T follicular helper cell (primary cell): ENCODE data around the gene CCL25.
"Not testable (repeated sequence)": the region's sequence is repeated elsewhere in the genome, so short reads cannot be mapped to it uniquely, and the experiment has no call there.

ENCODE experiments used
- DNase-seq: peaks from one replicate; pipeline ENCODE4 v3.0.0-alpha.2; 2020; ENCODE audit warnings: low read depth

Gene CCL25

DNA sequence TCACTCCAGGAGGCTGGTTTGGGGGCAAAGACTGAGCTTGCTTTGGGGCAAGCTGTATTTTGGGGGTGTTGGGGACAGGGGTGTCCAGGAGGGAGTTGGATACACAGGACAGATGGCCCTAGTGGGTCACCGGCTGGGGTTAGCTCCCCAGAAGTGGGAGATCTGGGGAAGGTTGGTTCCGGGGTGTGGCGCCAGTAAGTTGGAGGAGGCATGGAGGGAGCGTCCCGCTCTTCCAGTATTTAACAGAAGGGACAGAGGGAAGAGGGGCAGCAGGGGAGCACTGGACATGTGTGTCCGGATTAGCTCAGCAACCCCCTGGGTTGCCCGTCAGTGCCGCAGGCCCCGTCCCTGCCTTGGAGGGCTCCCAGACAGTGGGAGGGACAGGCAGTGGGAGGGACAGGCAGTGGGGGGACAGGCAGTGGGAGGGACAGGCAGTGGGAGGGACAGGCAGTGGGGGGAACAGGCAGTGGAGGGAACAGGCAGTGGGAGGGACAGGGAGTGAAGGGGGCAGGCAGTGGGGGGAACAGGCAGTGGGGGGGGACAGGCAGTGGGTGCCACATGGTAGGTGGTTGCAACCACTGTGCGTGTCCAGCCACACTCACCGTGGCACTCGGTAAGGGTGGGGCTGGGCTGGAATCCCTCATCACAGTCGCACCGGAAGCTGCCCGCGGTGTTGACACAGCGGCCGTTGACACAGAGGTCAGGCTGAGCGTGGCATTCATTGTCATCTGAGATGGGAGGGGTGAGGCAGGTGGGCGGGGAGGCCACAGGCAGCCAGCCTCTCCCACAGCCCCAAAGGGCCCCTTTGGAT, 33.2 kb downstream of the CCL25 start:
- DNase-seq = no peak

DNA sequence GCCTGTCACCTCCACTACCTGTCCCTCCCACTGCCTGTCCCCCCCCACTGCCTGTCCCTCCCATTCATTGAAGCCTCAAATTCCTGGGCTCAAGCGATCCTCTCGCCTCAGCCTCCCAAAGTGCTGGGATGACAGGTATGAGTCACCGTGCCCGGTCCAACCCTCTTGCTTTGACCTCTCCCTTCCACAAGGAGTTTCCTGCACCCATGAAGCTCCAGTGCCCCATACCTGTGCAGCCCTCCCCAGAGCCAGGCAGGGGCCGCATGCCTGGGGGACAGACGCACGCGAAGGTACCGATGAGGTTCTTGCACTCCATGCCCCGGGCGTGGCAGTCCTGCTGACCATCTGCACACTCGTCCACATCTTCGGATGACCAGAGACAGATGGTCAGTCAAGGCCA, 34.3 kb downstream of the CCL25 start:
- DNase-seq = no peak

DNA sequence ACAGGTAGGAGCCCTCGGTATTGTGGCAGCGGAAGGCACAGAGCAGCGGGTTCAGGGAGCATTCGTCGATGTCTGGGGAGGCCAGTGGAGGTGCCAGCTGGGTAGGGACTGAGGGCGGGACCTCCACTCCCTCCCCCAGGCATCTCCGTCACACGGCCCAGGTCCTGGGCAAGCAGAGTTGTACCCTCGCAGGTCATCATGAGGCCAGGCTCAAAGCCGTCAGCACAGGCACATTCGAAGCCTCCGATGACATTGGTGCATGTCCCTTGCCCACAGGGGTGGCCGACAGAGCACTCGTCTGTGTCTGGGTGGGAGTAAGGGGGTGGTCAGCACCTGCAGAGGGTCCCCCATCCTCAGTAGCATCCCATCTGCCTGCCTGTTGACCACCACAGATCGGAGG, 35.3 kb downstream of the CCL25 start:
- no peak for DNase-seq

DNA sequence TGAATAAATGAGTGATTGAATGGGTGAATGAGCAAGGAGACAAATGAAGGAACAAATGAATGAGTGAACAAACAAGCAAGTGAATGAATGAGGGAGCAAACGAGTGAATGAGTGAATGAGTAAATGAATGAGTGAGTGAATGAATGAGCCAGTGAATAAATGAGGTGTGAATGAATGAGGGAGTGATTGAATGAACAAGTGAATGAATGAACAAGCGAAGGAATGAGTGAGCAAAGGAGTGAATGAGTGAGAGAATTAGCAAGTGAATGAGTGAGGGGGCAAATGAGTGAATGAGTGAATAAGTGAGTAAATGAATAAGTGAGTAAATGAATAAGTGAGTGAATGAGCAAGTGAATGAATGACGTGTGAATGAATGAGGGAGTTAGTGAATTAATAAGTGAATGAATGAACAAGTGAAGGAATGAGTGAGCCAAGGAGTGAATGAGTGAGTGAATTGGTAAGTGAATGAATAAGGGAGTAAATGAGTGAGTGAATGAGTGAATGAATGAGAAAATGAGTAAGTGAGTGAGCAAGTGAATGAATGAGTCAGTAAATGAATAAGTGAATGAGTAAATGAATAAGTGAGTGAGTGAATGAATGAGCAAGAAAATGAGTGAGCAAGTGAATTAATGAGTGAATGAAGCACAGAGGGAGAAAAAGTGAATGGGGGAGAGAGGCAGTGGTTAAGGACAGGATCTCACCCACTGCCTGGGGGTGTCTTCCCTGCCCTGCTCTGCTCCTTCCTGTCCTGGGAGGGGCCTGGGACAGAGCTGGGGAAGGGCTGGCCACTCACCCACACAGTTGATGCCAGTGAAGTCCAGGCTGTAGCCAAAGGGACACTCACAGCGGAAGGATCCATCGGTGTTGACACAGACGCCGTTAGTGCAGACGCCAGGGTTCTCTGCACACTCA, 36.4 kb downstream of the CCL25 start:
- no peak for DNase-seq

DNA sequence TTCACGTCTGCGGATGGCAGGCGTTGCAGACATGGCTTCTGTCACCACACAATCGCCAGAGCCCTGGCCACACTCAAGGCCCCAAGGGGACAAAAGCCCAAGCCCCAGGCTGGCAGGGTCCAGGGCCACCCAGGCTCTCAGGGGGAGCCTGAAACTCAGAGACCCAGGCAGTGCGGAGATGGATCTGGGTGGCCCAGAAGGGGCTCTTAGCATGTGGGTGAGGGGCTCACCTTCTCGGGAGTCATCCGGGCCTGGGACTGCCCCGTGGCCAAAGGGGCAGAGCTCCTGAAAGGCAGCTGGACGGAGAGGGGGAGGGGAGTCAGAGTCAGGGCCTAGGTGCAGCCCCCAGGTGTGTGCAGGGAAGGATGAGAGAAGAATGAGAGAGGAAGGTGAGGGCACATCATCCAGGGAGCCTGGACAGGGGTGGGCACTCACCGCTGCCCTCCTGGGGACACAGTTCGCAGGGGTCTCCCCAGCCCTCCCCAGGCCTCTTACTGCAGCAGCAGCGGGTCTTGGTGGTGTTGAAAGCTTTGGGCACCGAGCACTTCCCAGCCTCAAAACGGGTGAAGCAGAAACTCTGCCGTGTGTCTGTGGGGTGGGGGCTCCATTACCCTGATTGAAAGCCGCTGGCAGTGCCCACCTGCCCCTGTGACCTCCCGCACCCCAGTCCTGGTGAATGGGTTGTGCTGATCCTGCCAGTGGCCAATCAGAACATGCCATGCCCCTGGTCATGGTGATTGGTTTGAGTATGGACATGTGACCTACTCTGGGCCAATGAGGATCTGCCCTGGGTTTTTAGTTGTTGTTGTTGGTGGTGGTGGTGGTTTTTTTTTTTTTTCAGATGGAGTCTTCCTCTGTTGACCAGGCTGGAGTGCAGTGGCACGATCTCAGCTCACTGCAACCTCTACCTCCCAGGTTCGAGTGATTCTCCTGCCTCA, 37.4 kb downstream of the CCL25 start:
- DNase-seq = no peak

DNA sequence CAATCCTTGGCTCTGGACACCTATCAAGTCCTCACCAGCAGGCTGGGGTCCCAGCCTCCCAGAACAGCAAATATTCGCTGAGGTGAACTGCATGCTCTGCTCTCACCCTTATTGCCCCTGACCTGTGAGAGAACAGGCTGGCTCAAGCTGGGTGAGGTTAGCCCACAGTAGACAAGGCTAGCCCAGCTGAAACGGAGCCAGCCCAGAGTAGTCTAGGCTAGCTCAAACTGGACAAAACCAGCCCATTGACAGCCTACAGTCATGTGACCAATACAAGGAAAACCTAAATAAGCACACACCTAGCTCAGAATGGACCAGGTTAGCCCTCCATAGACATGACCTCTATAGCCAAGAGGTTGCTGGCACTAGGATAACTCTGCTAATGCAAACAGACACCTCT, 38.4 kb downstream of the CCL25 start:
- DNase-seq = no peak

DNA sequence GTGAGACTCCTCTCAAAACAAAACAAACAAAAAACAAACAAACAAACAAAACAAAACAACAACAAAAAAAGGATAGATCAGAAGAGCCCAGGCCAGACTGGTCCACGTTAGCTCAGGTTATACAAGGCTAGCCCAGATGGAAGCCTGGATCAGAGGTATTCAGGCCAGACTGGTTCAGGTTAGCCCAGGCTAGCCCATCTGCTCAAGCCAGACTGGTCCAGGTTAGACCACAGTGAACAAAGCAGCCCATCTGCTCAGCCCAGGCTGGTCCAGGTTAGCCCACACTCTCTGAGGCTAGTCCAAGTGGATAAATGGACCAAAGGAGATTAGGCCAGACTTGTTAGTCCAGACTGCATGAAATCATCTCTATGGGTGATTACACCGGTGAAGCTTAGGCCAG, 41.2 kb downstream of the CCL25 start:
- no peak for DNase-seq

DNA sequence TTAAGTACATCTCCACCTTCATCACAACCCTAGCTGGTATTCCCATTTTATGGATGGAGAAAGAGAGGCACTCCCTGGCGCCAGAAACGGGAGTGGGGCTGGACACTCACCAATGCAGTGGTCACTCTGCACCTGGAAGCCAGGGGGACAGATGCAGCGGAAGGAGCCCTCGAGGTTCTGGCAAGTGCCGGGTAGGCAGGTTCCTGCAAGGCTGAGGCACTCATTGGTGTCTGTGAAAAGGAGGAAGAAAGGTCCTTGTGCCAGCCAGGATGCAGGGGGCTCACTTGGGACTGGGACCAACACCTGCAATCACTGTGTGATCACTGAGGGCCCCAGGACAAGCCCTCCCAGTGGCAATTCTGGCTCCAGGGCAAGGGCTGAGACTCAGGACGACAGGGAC, 41.8 kb downstream of the CCL25 start:
- DNase-seq = no peak

DNA sequence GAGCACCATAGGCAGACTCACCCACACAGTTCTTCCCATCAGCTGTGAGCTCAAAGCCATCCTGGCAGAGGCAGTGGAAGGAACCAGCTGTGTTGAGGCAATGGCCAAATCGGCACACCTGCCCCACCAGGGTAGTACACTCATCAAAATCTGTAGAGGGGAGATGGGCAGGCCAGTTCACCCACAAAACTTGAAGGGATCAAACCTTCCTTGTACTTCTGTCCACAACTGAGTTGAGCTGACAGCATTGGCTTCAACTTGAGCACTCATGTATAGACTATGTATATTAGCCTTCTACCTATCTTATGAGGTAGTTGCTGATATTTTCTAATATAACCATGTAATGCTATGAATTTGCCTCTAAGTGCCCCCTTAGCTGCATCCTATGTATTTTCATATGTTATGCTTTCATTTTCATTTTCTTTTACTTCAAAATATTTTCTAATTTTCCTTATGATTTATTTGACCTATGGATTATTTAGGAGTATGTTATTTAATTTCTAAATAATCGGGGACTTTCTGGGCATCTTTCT, 42.9 kb downstream of the CCL25 start:
- DNase-seq = no peak

DNA sequence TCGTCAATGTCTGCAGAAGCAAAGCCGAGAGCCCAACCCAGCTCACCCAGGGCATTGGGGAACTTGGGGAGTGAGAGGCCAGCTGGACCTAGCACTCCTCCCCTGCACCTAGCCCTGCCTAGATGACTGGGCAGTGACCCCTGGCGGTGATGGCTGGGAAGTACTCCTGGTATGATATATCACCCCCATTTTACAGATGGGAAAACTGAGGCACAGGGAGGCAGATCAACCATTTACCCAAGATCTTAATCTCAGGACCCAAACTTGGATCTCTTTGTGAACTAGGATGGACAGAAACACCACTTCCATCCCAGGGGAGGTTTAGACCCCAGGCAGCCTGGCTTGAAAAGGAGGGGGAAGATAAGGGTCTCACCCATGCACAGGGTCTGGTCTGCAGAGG, 43.5 kb downstream of the CCL25 start:
- no peak for DNase-seq

DNA sequence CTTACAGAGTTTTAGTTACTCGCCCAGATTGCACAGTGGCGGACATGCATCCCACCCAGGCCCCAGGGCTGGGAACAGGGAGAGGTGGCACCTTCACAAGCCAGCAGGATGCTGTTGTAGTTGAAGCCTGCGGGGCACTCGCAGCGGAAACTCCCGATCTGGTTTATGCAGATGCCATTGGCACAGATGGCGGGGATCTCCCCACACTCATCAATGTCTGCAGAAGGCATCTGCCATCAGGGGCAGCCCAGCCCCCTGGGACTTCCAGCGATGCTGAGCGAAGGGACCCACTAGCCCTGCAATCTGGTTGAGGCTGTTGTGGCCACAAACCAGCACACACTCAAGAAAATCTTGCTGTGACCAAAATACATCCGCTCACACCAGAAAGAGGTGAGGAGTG, 44.6 kb downstream of the CCL25 start:
- no peak for DNase-seq

DNA sequence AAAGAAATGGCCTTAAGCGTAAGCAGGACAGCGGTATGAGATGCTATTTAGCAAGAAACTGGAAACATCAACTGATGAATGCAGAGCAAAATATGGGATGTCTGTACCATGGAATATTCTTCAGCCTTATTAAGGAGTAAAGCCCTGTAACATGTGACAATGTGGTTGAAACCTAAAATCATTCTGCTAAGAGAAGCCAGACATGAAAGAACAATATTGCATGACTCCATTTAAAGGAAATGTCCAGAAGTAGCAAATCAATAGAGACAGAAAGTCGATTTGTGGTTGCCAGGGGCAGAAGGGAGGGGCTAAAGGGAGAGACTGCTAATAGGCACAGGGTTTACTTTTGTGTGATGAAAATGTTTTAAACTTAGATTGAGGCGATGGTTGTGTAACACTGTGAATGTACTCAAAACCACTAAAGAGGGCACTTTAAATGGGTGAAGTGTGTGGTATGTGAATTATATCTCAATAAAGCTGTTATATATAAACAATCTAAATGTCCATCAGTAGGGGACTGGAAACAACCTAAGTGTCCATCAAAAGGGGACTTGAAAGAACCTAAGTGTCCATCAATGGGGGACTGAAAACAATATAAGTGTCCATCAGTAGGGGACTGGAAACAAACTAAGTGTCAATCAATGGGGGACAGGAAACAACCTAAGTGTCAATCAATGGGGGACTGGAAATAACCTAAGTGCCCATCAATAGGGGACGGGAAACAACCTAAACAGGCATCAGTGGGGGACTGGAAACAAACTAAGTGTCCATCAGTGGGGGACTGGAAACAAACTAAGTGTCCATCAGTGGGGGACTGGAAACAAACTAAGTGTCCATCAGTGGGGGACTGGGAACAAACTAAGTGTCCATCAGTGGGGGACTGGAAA, 45.4 kb downstream of the CCL25 start:
- no peak for DNase-seq

DNA sequence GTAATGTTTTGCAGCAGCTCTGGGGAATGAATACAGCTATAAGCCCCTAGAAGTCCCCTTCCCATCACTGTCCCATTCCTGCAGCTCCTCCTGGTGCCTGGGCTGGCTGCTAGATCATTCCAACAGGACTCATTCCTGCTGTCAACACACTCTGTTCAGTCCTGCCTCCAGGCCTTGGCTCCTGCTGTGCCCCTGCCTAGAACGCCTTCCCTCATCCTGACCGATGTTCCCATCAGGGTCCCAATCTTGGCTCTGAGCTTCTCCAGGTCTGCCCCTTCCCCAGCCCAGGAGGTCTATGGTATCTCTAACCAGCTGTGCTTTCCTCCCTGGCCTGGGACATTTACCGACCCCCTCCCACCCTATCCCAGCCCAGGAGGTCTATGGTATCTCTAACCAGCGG, 48.8 kb downstream of the CCL25 start:
- no peak for DNase-seq

DNA sequence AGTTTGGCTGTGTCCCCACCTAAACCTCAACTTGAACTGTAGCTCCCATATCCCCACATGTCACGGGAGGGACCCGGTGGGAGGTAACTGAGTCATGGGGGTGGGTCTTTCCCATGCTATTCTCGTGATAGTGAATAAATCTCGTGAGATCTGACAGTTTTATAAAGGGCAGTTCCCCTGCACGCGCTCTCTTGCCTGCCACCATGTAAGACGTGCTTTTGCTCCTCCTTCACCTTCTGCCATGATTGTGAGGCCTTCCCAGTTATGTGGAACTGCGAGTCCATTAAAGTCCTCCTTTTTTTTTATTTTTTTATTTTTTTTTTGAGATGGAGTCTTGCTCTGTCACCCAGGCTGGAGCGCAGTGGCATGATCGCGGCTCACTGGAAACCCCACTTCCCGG, 49.4 kb downstream of the CCL25 start:
- not testable (repeated sequence) for DNase-seq

DNA sequence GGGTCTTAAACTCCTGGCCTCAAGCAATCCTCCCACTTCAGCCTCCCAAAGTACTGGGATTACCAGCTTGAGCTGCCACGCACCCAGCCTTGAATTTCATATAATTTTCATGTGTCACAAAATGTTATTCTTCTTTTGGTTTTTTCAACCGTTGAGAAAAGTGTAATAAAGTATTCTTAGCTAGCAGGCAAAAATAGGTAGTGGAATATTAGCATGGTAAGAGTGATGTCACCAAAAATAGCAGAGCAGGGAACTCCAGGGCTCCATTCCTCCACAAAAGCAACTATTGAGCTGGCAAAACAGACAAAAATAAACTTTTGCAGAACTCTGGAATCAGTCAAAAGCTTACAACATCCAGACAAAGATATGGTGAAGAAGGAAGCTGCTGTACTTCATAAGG, 52.9 kb downstream of the CCL25 start:
- no peak for DNase-seq

DNA sequence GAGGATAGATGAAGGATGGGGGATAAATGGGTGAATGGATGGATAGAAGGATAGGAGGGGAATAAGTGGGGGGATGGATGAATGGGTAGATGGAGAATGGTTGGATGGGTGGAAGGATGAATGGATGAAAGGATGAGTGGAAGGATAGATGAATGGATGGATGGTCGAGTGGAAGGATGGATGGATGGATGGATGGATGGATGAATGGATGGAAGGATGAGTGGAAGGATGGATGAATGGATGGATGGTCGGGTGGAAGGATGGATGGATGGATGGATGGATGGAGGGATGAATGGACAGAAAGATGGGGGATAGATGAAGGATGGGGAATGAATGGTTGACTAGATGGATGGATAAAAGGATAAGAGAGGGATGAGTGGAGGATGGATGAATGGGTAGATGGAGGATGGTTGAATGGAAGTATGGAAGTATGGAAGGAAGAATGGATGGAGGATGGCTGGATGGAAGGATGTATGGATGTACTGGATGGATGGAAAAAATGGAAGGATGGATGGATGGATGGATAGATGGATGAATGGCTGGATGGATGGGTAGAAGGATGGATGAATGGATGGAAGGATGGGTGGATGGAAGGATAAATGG, 54.8 kb downstream of the CCL25 start:
- no peak for DNase-seq

DNA sequence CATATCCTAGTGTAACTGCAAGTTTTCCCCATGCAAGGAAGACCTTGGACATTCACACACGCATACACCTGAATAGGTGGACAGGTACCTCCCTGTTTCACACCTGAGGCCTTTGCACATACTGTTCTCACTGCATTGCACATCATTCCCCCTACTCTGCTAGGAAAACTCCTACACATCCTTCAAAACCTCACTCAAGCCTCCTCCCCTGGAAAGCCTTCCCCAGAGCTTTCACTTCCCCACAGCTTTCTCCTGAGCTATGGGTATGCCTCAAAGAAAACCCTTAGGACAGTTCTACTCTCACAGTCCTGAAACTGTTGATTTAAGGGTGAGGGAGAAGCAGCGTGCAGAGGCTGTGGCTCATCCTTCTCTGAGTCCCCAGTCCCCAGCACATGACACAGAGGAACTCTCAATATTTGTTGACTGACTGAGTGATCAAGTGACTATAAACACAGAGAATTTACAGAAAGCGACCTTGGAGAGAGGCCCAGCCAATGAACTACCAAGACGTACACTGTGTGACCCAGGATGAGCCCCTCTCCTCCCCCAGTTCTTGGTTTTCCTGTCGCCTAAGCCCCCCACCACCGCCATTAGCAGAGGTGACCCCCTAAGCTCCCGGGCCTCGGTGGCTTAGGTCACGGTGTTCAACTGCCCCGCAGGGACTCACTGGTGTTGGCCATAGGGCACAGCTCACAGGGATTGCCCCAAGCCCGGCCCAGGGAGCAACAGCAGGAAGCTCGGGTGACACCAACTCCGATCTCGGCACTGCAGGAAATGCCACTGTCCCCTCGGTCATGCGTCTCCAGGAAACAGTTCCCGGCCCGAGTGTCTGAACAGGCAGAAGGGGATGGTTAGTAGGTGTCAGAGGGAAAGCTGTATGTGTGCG, 56.2 kb downstream of the CCL25 start:
- no peak for DNase-seq

DNA sequence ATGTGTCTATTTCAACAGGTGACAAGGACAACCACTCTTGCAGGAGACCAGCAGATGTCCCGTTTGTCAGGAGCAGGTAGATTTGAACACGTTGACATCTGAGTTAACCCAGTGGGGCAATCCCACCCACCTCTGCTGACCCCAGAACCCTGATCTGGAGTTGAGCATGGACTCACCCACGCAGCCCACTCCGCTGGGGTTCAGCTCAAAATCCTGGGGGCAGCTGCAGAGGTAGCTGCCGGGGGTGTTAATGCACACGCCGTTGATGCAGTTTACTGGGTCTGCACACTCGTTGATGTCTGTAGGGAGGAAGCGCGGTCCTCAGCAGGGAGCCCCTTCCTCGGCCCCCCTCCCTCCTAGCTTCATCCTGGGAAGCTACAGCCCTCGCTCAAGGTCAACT, 56.9 kb downstream of the CCL25 start:
- DNase-seq = no peak

DNA sequence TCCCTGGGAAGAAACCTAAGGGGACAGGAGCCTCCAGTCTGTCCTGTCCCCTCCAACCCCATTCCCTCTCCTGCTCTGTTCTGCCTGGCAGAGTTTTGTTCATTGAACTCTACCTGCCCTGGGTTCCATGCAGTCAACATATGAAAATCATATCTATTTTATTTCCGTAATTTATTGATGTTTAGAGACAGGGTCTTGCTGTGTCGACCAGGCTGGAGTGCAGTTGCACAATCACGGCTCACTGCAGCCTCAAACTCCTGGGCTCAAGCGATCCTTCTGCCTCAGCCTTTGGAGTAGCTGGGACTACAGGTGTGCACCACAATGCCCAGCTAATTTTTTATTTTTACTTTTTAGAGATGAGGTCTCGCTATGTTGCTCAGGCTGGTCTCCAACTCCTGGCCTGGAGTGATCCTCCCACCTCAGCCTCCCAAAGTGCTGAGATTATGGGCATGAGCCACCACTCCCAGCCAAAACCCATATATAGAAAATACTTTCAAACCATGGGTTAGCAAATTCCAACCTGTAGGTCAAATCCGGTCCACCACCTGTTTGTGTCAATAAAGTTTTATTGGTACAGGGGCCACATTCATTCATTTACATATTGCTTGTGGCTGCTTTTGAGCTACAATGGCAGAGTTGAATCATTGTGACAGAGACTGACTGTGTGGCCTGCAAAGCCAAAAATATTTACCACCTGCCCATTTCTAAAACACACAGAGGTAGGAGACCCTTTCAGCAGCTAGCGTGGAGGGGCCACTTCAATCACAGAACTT, 57.5 kb downstream of the CCL25 start:
- DNase-seq = no peak
